Measurements from ENCODE around the gene GP1BB.

GP1BB gene

DNA sequence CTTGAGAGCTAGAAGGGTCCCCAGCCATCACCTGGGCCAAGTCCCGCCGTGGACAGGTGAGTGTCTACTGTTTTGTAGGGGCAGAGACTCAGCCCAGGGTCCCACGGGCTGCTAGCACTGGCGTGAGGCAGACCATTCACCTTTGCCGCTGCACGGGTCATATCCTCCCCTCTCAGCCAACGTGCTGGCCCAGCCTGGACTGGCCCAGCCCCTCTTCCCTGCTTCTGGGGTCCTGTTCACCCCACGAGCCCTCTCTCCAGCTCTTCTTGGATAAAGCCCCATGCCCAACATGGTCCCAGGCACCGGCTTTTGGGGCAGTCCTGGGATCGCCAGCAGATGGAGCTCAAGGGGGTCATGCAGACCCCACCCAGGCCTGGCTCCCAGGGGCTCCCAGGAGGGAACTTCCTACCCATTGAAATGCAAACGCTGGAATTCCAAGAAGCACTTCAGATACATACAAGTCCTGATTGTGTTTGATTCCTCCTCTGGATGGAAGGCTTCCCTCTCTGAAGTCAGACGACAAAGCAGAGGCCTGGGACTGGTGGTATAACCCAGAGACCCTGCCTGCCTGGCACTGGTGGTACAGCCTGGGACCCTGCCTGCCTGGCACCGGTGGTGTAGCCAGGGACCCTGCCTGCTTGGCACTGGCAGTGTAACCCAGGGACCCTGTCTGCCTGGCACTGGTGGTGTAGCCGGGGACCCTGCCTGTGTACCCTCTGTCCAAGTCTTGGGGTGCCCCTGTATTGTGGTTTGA lies 18.0 kb upstream of the GP1BB start:
- TF ChIP-seq, protein P1, sequence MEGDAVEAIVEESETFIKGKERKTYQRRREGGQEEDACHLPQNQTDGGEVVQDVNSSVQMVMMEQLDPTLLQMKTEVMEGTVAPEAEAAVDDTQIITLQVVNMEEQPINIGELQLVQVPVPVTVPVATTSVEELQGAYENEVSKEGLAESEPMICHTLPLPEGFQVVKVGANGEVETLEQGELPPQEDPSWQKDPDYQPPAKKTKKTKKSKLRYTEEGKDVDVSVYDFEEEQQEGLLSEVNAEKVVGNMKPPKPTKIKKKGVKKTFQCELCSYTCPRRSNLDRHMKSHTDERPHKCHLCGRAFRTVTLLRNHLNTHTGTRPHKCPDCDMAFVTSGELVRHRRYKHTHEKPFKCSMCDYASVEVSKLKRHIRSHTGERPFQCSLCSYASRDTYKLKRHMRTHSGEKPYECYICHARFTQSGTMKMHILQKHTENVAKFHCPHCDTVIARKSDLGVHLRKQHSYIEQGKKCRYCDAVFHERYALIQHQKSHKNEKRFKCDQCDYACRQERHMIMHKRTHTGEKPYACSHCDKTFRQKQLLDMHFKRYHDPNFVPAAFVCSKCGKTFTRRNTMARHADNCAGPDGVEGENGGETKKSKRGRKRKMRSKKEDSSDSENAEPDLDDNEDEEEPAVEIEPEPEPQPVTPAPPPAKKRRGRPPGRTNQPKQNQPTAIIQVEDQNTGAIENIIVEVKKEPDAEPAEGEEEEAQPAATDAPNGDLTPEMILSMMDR (conservative IDR thresholded peaks at IDR 0.05): no peak
- no peak overlapping the region for H3K27ac ChIP-seq

DNA sequence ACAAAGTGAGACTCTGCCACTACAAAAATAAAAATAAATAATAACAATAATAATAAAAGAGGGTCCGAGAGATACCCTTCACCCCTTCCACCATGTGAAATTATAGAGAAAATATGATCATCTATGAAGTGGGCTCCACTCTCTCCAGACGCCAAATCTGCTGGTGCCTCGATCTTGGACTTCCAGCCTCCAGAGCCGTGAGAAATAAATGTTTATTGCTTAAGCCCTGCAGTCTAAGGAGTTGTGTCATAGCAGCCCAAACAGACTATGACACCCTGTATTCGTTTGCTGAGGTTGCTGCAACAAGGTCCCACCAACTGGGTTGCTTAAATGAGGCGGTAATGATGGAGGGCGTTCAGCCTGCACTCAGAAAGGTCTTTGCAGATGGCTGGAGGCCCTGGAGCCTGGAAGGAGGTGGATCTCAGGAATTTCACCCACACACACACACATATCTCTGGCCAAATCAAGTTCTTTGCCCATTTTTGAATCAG lies 16.6 kb upstream of the GP1BB start:
- TF ChIP-seq, protein P1 (conservative IDR thresholded peaks at IDR 0.05): no peak
- H3K27ac ChIP-seq: no peak overlapping the region

- TF ChIP-seq, protein P1 (conservative IDR thresholded peaks at IDR 0.05): no peak
- no peak overlapping the region for H3K27ac ChIP-seq
These were observed 15.7 kb upstream of the GP1BB start for GRCh38 chr22:19707347-19708290.

GRCh38 chr22:19708321-19709011 lies 14.9 kb upstream of the GP1BB start:
- TF ChIP-seq, protein P1 (conservative IDR thresholded peaks at IDR 0.05): no peak
- no peak overlapping the region for H3K27ac ChIP-seq

DNA sequence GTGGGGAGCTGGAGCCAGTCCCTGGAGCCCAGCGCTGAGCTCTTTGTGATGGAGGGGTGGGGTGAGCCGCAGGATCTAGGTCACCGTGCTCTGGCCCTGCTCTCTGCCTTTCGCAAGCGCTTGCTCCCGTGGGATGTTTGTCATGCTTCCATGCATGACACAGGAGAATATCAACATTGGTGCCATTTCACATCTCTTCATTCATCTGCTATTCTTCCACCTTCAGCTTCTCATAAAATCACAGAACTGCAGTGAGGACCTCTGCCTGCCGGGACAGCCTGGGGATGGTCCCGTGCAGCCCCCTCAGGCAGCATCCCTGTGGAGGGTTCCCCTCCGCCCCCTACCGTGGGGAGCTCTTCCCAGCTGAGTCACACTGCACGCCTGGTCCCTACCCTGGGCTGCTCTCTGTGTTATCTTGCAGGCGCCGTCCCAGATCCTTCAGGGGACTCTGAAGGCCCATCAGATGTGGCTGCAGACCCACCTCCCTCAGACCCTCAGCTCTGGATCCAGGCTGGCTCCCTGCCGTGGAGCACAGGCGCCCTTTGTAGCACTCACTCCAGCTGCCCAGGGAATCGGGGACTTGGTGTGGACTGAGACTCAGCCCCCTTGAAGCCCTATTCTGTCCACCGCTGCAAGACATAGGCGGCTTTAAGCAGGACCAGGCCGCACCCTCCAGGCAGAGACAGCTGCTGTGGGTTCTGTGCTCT lies 14.1 kb upstream of the GP1BB start:
- H3K27ac ChIP-seq: no peak overlapping the region
- TF ChIP-seq, protein P1 (conservative IDR thresholded peaks at IDR 0.05): no peak

DNA sequence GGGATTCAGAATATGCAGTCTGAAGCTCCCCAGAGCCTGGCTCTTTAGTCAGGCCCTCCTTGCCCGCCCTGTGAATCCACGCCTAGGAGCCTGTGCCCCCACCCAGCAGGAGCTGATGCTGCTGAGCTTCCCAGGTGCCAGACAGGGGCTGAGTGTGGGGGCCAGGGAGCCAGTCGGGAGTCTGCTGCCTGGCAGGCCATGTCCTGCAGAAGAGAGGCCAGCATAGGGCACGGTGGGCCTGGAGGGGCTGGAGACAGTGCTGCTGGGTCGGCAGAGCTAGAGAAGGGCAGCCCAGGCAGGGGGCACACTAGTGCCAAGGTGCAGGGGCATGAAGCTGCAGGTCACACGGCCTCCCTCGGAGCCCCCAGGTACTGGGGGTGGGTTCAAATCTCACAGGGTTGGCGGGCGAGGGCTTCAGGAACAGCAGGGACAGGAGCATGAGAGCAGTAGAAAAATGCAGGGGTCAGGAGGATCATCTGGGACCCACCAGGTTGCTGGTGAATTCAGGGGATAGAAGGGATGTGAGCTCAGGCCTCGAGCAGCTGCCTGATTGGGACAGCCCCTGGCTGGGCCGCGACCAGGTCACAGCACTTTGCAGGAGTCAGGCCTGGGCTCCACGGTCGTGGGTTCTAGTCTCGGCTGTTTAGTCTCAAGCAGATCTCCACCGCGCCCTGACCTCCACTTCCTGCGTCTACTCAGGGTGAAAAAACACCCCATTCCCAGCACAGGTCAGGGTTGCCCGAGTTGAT lies 13.1 kb upstream of the GP1BB start:
- no peak overlapping the region for H3K27ac ChIP-seq
- TF ChIP-seq, protein P1 (conservative IDR thresholded peaks at IDR 0.05): no peak
